ENCODE data around the gene HCFC1.

The HCFC1 gene

GRCh38 chrX:153908219-153908860 lies 63.3 kb downstream of the HCFC1 start:
- H2AFZ ChIP-seq (ENCODE audit: low read length), result no peak overlapping the region
- H3K9ac ChIP-seq (ENCODE audit: low read length), result no peak overlapping the region
- H3K27me3 ChIP-seq (replicated peaks; ENCODE audit: insufficient read depth, low read length), result no peaks in the 10 kb centered on the region
- H3K9me3 ChIP-seq (replicated peaks; ENCODE audit: insufficient read depth, low read length), result no peaks in the 10 kb centered on the region
- H3K79me2 ChIP-seq (ENCODE audit: low read length), result no peaks in the 10 kb centered on the region
- DNase-seq, result no peak
- no peaks in the 10 kb centered on the region for H3K9me2 ChIP-seq (replicated peaks; ENCODE audit: insufficient read depth, low read length)
- H3K4me1 ChIP-seq (ENCODE audit: low read length), result no peaks in the 10 kb centered on the region
- no peak overlapping the region for H3K4me3 ChIP-seq (ENCODE audit: low read length)
- H3K27ac ChIP-seq (ENCODE audit: low read length), result no peak overlapping the region
- H3K36me3 ChIP-seq (replicated peaks; ENCODE audit: insufficient read depth, low read length), result no peaks in the 10 kb centered on the region
- TF ChIP-seq EZH2phosphoT487 (IDR thresholded peaks at IDR 0.05; ENCODE audit: low read length) (no peak), EZH2 (optimal IDR thresholded peaks at IDR 0.05; ENCODE audit: low read depth, low read length) (no peak), CTCF (IDR thresholded peaks at IDR 0.05; ENCODE audit: low read length) (no peak)
- H3F3A ChIP-seq (ENCODE audit: insufficient read depth, low read length), result no peaks in the 10 kb centered on the region
- no peaks in the 10 kb centered on the region for H4K20me1 ChIP-seq (ENCODE audit: insufficient read depth, low read length)
- H3K4me2 ChIP-seq (ENCODE audit: low read depth, low read length), result no peak overlapping the region

DNA sequence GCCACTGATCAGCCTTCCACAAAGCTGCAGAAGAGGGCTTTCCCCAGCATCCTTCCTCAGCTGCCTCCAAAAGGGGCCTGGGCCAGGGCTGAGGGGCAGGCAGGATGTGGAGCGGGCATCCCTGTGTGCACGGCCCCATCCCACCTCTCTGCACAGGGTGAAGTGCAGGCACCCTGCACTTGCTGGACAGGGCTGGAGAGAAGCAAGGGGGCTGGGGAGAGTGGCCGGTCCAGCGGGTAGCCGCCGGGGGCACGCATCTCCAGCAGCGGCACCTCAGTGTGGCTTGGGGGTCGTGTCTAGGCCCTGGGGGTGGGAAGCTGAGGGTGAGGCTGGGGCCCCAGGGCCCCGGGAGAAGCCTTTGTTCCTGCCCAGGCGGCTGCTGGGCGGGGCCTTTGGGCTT lies 64.2 kb downstream of the HCFC1 start:
- no peaks in the 10 kb centered on the region for H3K9me2 ChIP-seq (replicated peaks; ENCODE audit: insufficient read depth, low read length)
- H3K9ac ChIP-seq (ENCODE audit: low read length), result no peak overlapping the region
- no peaks in the 10 kb centered on the region for H4K20me1 ChIP-seq (ENCODE audit: insufficient read depth, low read length)
- H3K4me3 ChIP-seq (ENCODE audit: low read length), result no peak overlapping the region
- no peaks in the 10 kb centered on the region for H3K27me3 ChIP-seq (replicated peaks; ENCODE audit: insufficient read depth, low read length)
- no peaks in the 10 kb centered on the region for H3K4me1 ChIP-seq (ENCODE audit: low read length)
- H2AFZ ChIP-seq (ENCODE audit: low read length), result no peak overlapping the region
- no peaks in the 10 kb centered on the region for H3K79me2 ChIP-seq (ENCODE audit: low read length)
- H3K36me3 ChIP-seq (replicated peaks; ENCODE audit: insufficient read depth, low read length), result no peaks in the 10 kb centered on the region
- no peaks in the 10 kb centered on the region for H3F3A ChIP-seq (ENCODE audit: insufficient read depth, low read length)
- no peak for DNase-seq
- no peak overlapping the region for H3K4me2 ChIP-seq (ENCODE audit: low read depth, low read length)
- H3K9me3 ChIP-seq (replicated peaks; ENCODE audit: insufficient read depth, low read length), result no peaks in the 10 kb centered on the region
- TF ChIP-seq CTCF (IDR thresholded peaks at IDR 0.05; ENCODE audit: low read length) (no peak), EZH2 (optimal IDR thresholded peaks at IDR 0.05; ENCODE audit: low read depth, low read length) (no peak), EZH2phosphoT487 (IDR thresholded peaks at IDR 0.05; ENCODE audit: low read length) (no peak)
- H3K27ac ChIP-seq (ENCODE audit: low read length), result no peak overlapping the region

- Histone ChIP-seq H3K9ac (ENCODE audit: low read length) (no peak overlapping the region), H3K9me3 (replicated peaks; ENCODE audit: insufficient read depth, low read length) (no peaks in the 10 kb centered on the region), H3K4me1 (ENCODE audit: low read length) (0 out of 2 replicates have a peak, but pooled peaks cover 2% of the 10 kb centered on the region), H3F3A (ENCODE audit: insufficient read depth, low read length) (no peaks in the 10 kb centered on the region), H3K36me3 (replicated peaks; ENCODE audit: insufficient read depth, low read length) (no peaks in the 10 kb centered on the region), H3K27me3 (replicated peaks; ENCODE audit: insufficient read depth, low read length) (no peaks in the 10 kb centered on the region), H3K79me2 (ENCODE audit: low read length) (no peaks in the 10 kb centered on the region), H4K20me1 (ENCODE audit: insufficient read depth, low read length) (no peaks in the 10 kb centered on the region), H3K4me3 (ENCODE audit: low read length) (no peak overlapping the region), H2AFZ (ENCODE audit: low read length) (no peak overlapping the region), H3K4me2 (ENCODE audit: low read depth, low read length) (no peak overlapping the region), H3K9me2 (replicated peaks; ENCODE audit: insufficient read depth, low read length) (no peaks in the 10 kb centered on the region), H3K27ac (ENCODE audit: low read length) (no peak overlapping the region)
- no peak for DNase-seq
- TF ChIP-seq CTCF (IDR thresholded peaks at IDR 0.05; ENCODE audit: low read length) (no peak), EZH2phosphoT487 (IDR thresholded peaks at IDR 0.05; ENCODE audit: low read length) (no peak), EZH2 (optimal IDR thresholded peaks at IDR 0.05; ENCODE audit: low read depth, low read length) (no peak)
Measured at GRCh38 chrX:153906126-153906917, 65.3 kb downstream of the HCFC1 start.
